GM12801 (cell line): ENCODE data around the gene JMJD1C.

Experiments
- TF ChIP-seq, protein P1 (sequence below): IDR thresholded peaks from one replicate; pipeline ENCODE4 v1.5.1; 2011; ENCODE audit warnings: control low read depth; ENCODE audit not compliant: insufficient read length; ENCODE audit errors: extremely low read depth

JMJD1C gene

DNA sequence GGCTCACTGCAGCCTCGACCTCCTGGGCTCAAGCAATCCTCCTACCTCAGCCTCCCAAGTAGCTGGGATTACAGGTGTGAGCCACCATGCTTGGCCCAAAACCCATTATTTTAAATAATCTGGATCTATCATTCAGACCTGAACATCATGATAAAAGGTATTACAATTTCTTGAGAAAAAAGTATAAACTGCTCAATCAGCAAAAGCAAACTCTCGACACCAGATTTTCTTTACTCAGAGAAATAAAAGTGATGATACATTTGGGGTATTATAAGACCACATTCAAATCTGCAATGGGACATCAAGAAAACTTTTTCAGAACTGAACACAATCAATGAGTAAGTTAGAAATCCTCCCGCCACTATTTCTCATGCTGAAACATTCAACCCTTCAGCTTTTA, 41.2 kb downstream of the JMJD1C start:
- TF ChIP-seq, protein P1, sequence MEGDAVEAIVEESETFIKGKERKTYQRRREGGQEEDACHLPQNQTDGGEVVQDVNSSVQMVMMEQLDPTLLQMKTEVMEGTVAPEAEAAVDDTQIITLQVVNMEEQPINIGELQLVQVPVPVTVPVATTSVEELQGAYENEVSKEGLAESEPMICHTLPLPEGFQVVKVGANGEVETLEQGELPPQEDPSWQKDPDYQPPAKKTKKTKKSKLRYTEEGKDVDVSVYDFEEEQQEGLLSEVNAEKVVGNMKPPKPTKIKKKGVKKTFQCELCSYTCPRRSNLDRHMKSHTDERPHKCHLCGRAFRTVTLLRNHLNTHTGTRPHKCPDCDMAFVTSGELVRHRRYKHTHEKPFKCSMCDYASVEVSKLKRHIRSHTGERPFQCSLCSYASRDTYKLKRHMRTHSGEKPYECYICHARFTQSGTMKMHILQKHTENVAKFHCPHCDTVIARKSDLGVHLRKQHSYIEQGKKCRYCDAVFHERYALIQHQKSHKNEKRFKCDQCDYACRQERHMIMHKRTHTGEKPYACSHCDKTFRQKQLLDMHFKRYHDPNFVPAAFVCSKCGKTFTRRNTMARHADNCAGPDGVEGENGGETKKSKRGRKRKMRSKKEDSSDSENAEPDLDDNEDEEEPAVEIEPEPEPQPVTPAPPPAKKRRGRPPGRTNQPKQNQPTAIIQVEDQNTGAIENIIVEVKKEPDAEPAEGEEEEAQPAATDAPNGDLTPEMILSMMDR: no peak

DNA sequence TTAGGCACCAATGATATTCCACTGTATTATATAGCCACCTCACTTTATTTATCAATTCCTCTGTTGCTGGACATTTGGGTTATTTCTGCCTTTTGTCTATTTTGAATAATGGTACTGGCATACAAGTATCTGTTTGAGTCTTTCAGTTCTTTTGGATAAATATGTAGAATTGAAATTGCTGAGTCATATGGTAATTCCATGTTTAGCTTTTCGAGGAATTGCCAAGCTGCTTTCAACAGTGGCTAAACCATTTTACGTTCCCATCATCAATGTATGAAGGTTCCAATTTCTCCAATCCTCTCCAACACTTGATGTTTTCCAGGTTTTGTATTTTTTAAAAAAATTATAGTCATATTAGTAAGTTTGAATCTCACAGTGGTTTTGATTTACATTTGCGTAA, 42.3 kb downstream of the JMJD1C start:
- TF ChIP-seq, protein P1: no peak

DNA sequence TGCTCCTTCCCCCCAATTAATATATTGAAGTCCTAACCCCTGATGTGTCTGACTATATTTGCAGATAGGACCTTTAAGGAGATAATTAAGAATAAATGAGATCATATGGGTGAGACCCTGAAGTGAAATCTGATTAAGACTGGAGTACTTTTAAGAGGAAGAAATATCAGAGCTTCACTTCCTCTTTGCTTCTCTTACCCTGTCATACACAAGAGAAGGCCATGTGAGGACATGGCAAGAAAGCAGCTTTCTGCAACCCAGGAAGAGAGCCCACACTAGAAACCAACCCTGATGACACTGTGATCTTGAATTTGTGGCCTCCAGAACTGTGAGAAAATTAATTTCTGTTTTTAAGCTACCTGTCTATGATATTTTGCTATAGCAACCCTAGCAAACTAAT, 44.2 kb downstream of the JMJD1C start:
- TF ChIP-seq, protein P1: no peak

DNA sequence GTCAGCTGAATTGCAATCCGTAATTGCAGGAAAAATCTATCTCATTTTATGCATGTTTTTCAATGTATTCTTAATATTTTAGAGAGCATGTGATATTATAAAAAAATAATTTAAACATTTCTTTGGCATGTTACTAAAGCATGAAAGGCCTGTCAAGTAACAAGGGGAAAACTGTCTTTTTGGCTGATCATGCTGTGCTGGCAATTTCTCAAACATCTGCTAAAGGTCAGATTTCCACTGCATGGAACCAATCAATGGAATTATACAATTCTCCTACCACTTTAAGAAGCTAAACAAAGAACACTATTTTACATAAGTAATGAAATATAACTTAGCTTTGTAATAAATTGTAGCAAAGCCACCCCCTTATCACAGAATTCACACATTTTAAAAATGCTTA, 49.4 kb downstream of the JMJD1C start:
- TF ChIP-seq, protein P1: no peak

DNA sequence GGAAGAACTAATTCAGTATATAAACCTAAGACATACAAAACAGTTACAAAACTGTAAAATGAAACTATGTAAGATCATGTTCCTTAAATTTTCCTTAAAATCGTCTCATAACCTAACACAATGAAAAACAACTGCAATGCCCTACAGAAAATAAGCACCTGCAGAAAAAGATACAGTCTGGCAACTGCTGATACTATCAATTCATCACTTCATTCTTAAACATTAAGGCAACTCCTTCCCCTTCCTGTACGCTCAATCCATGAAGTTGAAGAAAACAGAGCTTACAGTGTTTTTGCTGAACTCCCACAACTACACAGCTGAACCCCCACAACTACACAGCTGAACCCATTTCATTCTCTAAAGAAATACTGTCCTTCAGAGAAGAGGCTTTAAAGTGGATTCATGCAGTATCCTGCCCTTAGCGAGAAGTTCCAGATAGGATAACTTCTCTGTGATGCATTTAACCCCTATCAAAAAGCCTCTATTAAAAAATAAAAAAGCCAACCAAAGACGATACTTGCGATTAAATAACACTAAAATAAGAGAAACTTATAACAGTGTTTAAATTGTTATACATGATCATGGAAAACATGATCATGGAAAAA, 50.0 kb downstream of the JMJD1C start:
- TF ChIP-seq, protein P1: no peak

DNA sequence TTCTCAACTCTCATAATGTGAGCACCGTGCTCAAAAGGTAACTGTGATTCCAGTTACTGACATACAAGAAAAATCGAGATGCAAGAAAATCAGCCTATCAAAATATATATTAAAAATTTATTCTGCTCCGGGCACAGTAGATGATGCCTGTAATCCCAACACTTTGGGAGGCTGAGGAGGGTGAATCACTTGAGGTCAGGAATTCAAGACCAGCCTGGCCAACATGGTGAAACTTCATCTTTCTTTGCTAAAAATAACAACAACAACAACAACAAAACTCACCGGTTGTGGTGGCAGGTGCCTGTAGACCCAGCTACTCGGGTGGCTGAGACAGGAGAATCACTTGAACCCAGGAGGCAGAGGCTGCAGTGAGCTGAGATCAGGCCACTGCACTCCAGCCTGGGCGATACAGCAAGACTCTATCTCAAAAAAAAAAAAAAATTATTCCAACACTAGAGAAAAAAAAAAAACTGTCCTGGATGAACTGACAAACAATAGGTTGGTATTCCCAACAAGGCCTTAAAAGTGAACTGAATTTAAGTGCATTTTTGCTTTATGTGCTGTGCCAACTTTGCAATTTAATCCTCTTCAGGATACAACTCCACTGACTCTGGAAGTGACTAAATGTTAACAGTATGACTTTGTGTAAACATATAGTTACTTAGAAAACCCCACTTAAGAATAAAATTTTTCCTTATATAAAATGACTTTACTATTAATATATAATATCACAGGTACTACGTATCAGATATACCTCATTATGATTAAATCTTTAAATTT, 51.1 kb downstream of the JMJD1C start:
- TF ChIP-seq, protein P1: no peak

DNA sequence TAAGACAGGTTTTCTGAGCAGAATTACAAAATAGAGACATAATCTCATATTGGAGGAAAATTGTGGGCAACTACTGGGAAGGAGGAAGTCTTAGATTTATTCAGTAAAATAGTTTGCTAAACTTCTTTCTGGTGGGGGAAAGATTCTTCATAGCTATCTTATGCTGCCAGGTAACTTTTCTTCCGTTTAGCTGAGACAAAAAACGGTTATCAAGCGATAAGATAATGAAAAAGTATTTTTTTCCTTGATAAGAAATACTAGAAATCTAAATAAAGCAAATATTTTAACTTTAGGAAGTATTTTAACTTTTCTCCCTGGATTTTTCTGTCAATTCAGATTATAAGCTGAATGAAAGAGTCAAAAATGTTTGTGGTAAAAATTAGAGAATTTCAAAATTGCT, 52.3 kb downstream of the JMJD1C start:
- TF ChIP-seq, protein P1: no peak
